ENCODE measurements around the gene TRPV4.

DNA sequence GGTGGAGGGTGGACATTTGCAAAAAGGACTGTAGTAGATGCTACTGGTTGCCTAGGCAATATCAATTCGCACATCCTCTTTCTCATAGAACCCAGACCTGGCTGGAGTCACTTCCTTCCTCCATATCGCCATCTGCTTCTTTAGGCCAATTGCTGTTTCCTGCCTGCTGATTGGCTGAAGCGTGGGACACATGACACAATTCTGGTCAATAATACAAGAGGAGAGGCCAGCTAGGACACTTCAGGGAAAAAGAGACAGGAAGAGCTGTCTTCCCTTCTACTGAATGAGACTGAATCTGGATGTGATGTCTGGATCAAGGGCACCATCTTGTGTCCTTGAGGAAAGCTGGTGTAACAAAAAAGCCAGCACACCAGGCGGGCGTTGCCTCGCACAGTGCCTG lies 53.8 kb downstream of the TRPV4 start:
- TF ChIP-seq, protein P1, sequence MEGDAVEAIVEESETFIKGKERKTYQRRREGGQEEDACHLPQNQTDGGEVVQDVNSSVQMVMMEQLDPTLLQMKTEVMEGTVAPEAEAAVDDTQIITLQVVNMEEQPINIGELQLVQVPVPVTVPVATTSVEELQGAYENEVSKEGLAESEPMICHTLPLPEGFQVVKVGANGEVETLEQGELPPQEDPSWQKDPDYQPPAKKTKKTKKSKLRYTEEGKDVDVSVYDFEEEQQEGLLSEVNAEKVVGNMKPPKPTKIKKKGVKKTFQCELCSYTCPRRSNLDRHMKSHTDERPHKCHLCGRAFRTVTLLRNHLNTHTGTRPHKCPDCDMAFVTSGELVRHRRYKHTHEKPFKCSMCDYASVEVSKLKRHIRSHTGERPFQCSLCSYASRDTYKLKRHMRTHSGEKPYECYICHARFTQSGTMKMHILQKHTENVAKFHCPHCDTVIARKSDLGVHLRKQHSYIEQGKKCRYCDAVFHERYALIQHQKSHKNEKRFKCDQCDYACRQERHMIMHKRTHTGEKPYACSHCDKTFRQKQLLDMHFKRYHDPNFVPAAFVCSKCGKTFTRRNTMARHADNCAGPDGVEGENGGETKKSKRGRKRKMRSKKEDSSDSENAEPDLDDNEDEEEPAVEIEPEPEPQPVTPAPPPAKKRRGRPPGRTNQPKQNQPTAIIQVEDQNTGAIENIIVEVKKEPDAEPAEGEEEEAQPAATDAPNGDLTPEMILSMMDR (IDR thresholded peaks at IDR 0.05; ENCODE audit: extremely low read depth in 1 of 2, insufficient read depth in 1 of 2, low read depth in 1 of 2, low read length in 2 of 2), result no peak
- TF ChIP-seq POLR2A (IDR thresholded peaks at IDR 0.05; ENCODE audit: low read depth, low read length), result no peak
- no peak for TF ChIP-seq FOS (IDR thresholded peaks at IDR 0.05; ENCODE audit: borderline replicate concordance, insufficient read depth, low read length)
- TF ChIP-seq GATA2 (IDR thresholded peaks at IDR 0.05; ENCODE audit: insufficient read depth, insufficient read length, low read depth, low read length), result no peak
- TF ChIP-seq EZH2 (IDR thresholded peaks at IDR 0.05; ENCODE audit: borderline replicate concordance, low read depth, low read length, severe bottlenecking), result no peak

Measured in endothelial cell of umbilical vein (primary cell).